NCI-H128 (cell line): ENCODE results near the gene PSMA7.
"Not testable (repeated sequence)": the region's sequence is repeated elsewhere in the genome, so short reads cannot be mapped to it uniquely, and the experiment has no call there.

Experiments used
- DNase-seq: peaks from one replicate; lab custom pipeline; 2025; ENCODE audit not compliant: unreplicated experiment; lab: John Stamatoyannopoulos, UW

Gene PSMA7

GRCh38 chr20:62156254-62156556, 13.0 kb upstream of the PSMA7 start:
- no peak for DNase-seq

- no peak for DNase-seq
Measured at GRCh38 chr20:62155428-62156253, 12.4 kb upstream of the PSMA7 start.

GRCh38 chr20:62151835-62152364, 8.7 kb upstream of the PSMA7 start:
- no peak for DNase-seq

GRCh38 chr20:62151225-62151624, 8.0 kb upstream of the PSMA7 start:
- no peak for DNase-seq

- DNase-seq, result no peak
Measured at GRCh38 chr20:62150310-62150575, 7.0 kb upstream of the PSMA7 start.

- DNase-seq, result no peak
Measured at GRCh38 chr20:62149532-62150309, 6.5 kb upstream of the PSMA7 start.

GRCh38 chr20:62148908-62149314, 5.7 kb upstream of the PSMA7 start:
- DNase-seq, result no peak

GRCh38 chr20:62148383-62148782, 5.2 kb upstream of the PSMA7 start:
- DNase-seq, result not testable (repeated sequence)

GRCh38 chr20:62147528-62147927, 4.3 kb upstream of the PSMA7 start:
- no peak for DNase-seq

GRCh38 chr20:62147125-62147524, 3.9 kb upstream of the PSMA7 start:
- no peak for DNase-seq

GRCh38 chr20:62146019-62146755, 3.0 kb upstream of the PSMA7 start:
- no peak for DNase-seq

- DNase-seq, result no peak
Measured at GRCh38 chr20:62145688-62146018, 2.5 kb upstream of the PSMA7 start.

- no peak for DNase-seq
Measured at GRCh38 chr20:62143957-62144825, 997 bp upstream of the PSMA7 start.

- no peak for DNase-seq
Measured at GRCh38 chr20:62142252-62143080, 728 bp downstream of the PSMA7 start.

GRCh38 chr20:62141397-62142251, 1.6 kb downstream of the PSMA7 start:
- no peak for DNase-seq

GRCh38 chr20:62141043-62141396, 2.2 kb downstream of the PSMA7 start:
- no peak for DNase-seq

- DNase-seq, result no peak
Measured at GRCh38 chr20:62139636-62140035, 3.6 kb downstream of the PSMA7 start.

GRCh38 chr20:62138912-62139311, 4.3 kb downstream of the PSMA7 start:
- DNase-seq, result no peak

GRCh38 chr20:62138204-62138543, 5.0 kb downstream of the PSMA7 start:
- DNase-seq, result no peak
